HepG2 (cell line): ENCODE measurements around the gene GABRR2.

Experiments
- FOXM1 ChIP-seq: sonication (generic); formaldehyde crosslinking; IDR thresholded peaks from 2 replicates; pipeline ENCODE4 v1.5.0; 2020; ENCODE audit warnings: missing genetic modification reagents
- MXI1 ChIP-seq: IDR thresholded peaks from 3 replicates; pipeline ENCODE4 v1.6.1; 2012; ENCODE audit warnings: low read depth, low read length, inconsistent platforms, borderline replicate concordance
- TF ChIP-seq, protein P1 (sequence below): sonication (generic); formaldehyde crosslinking; IDR thresholded peaks from 2 replicates; pipeline ENCODE4 v1.5.0; 2020; ENCODE audit warnings: mild to moderate bottlenecking, missing genetic modification reagents, moderate library complexity

DNA sequence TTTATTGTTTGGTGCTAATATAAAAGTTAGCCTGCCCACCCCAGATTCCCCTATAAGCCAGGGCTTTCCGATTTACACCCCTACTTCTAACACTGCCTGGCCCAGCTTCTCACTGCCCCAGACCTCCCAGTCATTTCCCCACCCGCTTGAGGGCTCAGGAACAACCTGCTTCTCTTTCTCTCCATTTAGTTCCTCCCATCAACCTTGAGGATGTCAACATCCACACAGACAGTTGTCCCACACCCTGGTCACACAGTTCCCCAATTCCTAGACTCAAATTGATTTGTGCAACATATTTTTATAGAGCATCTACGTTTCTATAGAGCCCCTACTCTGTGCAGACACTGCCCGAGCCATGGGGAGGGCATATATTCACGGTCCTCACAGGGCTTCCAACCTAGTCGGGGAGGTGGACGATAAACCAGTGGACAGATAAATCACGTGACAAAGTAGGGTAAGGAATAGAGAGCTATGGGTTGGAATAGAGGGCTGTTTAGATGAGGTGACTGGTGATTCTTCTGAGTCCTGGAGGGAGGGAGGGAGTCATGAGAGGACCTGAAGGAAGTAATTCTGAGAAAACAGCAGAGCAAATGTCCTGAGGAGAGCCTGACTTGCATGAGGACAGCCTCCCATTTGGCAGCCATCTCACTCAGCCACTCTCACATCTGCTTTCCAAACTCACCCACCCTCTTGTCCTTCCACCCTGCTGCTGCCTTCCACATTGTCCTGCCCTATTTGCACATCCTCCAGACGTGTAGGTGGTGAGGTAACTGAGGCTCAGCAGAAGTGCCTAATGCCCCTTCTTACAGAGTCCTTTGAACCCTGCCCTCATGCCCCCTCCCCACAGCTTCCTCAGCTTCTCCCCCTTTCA lies 6.3 kb downstream of the GABRR2 start:
- TF ChIP-seq, protein P1, sequence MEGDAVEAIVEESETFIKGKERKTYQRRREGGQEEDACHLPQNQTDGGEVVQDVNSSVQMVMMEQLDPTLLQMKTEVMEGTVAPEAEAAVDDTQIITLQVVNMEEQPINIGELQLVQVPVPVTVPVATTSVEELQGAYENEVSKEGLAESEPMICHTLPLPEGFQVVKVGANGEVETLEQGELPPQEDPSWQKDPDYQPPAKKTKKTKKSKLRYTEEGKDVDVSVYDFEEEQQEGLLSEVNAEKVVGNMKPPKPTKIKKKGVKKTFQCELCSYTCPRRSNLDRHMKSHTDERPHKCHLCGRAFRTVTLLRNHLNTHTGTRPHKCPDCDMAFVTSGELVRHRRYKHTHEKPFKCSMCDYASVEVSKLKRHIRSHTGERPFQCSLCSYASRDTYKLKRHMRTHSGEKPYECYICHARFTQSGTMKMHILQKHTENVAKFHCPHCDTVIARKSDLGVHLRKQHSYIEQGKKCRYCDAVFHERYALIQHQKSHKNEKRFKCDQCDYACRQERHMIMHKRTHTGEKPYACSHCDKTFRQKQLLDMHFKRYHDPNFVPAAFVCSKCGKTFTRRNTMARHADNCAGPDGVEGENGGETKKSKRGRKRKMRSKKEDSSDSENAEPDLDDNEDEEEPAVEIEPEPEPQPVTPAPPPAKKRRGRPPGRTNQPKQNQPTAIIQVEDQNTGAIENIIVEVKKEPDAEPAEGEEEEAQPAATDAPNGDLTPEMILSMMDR (CRISPR knock-in tag) = no peak
- TF ChIP-seq FOXM1 (no peak), MXI1 (no peak)
